ENCODE measurements around the gene RND3.

Gene RND3

GRCh38 chr2:150475479-150476250 lies 11.8 kb downstream of the RND3 start:
- DNase-seq, result no peak

GRCh38 chr2:150474326-150475074 lies 13.0 kb downstream of the RND3 start:
- no peak for DNase-seq

GRCh38 chr2:150473767-150474166 lies 13.7 kb downstream of the RND3 start:
- DNase-seq, result no peak

- DNase-seq, result no peak
These were observed 15.0 kb downstream of the RND3 start for GRCh38 chr2:150472511-150472899.

GRCh38 chr2:150471813-150472510 lies 15.5 kb downstream of the RND3 start:
- DNase-seq, result no peak

- DNase-seq, result no peak
These were observed 17.0 kb downstream of the RND3 start for GRCh38 chr2:150470435-150470834.

- no peak for DNase-seq
These were observed 17.7 kb downstream of the RND3 start for GRCh38 chr2:150469706-150470274.

GRCh38 chr2:150468350-150468960 lies 19.0 kb downstream of the RND3 start:
- no peak for DNase-seq

- no peak for DNase-seq
These were observed 19.9 kb downstream of the RND3 start for GRCh38 chr2:150467621-150467963.

- DNase-seq, result no peak
These were observed 20.5 kb downstream of the RND3 start for GRCh38 chr2:150466741-150467620.

GRCh38 chr2:150465703-150466569 lies 21.5 kb downstream of the RND3 start:
- DNase-seq, result no peak

- DNase-seq, result no peak
These were observed 22.5 kb downstream of the RND3 start for GRCh38 chr2:150464986-150465385.

- no peak for DNase-seq
These were observed 23.2 kb downstream of the RND3 start for GRCh38 chr2:150464270-150464669.

GRCh38 chr2:150462770-150463169 lies 24.7 kb downstream of the RND3 start:
- no peak for DNase-seq

GRCh38 chr2:150459281-150459680 lies 28.2 kb downstream of the RND3 start:
- no peak for DNase-seq

GRCh38 chr2:150450765-150451164 lies 36.7 kb downstream of the RND3 start:
- no peak for DNase-seq

GRCh38 chr2:150449856-150450255 lies 37.6 kb downstream of the RND3 start:
- DNase-seq, result no peak

- DNase-seq, result no peak
These were observed 42.1 kb downstream of the RND3 start for GRCh38 chr2:150445398-150445797.

- no peak for DNase-seq
These were observed 45.0 kb downstream of the RND3 start for GRCh38 chr2:150442484-150442883.

GRCh38 chr2:150441784-150442183 lies 45.7 kb downstream of the RND3 start:
- DNase-seq, result no peak

GRCh38 chr2:150441226-150441625 lies 46.2 kb downstream of the RND3 start:
- DNase-seq, result no peak

All from NCI-H2081 treated with DMSO at 0.1 percent for 48 hours (cell line).